Pancreas (tissue), 10 donors: Measurements from ENCODE around the gene NSD1. TPM values are rescaled to one million over a fixed set of nuclear protein-coding genes. Genes with fewer than 3 reads are reported as not detected.

Source experiments
- ATAC-seq, 4 donors: fragments of 200-7000 bp; cut with Tn5 transposase; one replicate each; pipeline versions ENCODE4 v1.8.0 to v1.9.1; 2020; ENCODE audit warnings: mild to moderate bottlenecking in 4 of 4, moderate library complexity in 4 of 4
- DNase-seq, 6 donors: peaks; one replicate each; pipeline ENCODE4 v3.0.0-alpha.2; 2020
- FAIRE-seq: peaks from 2 replicates; lab custom pipeline; 2012; peaks lifted over from hg19 to GRCh38; lab: Jason Lieb, UNC
- H3K27ac ChIP-seq, 4 donors: fragments of 200-600 bp; sonication (generic); 1 replicate in 3 of 4; 2 replicates in 1 of 4; pipeline versions ENCODE4 v1.5.0 to v1.8.0; 2020
- H3K27me3 ChIP-seq, 4 donors: fragments of 200-600 bp; one replicate each; pipeline ENCODE4 v1.8.0; 2021
- H3K36me3 ChIP-seq, 3 donors: fragments of 200-600 bp; sonication (generic) in 1 of 3; one replicate each; pipeline versions ENCODE4 v1.5.0 to v1.8.0; 2020 to 2021
- H3K4me1 ChIP-seq, 3 donors: fragments of 200-600 bp; one replicate each; pipeline ENCODE4 v1.8.0; 2021
- H3K4me3 ChIP-seq, 4 donors: fragments of 200-600 bp; sonication (generic) in 2 of 4; one replicate each; pipeline versions ENCODE4 v1.5.0 to v1.8.0; 2020 to 2021
- H3K9me3 ChIP-seq, 4 donors: fragments of 200-600 bp; one replicate each; pipeline ENCODE4 v1.8.0; 2021
- CTCF ChIP-seq, 4 donors: fragments of 200-600 bp; sonication (generic) in 3 of 4; IDR thresholded peaks; one replicate each; pipeline versions ENCODE4 v1.5.0 to v1.8.0; 2021; ENCODE audit warnings: antibody characterized with exemption in 4 of 4
- WGBS, 2 donors: extraction: QIAGEN DNeasy Blood & Tissue Kit; methylation state at CpG; one replicate each; pipeline ENCODE4 v1.1.7; 2013; 5-methylcytosine and 5-hydroxymethylcytosine counted together
- intact Hi-C, 3 donors: fragments of 100-400 bp; cut with DNase I; formaldehyde crosslinking; loops; one replicate each; pipeline versions ENCODE4 v1.11.1 to v1.14.2; 2022
- polyA plus RNA-seq, 2 donors: library from polyadenylated mRNA; stranded (reverse); fragments of 200-250 nt; gene quantifications; one replicate each; pipeline ENCODE4 v1.2.3, GENCODE V29; 2013
- total RNA-seq, 6 donors: library from RNA; stranded (reverse); fragmentation: NEBNext Ultra II Directional in 4 of 6; extraction: Animal tissue kit (Norgen Biotek cat#: 25700) in 4 of 6; gene quantifications; one replicate each; pipeline versions ENCODE4 v1.2.1 to v1.2.4, GENCODE V29; 2021 to 2023
- donor health status: healthy with polysubstance abuse.
- donor health status: DM: no; HTN: no; CAD: no; lungs with moderate emphysema.
- donor health status: DM: no; HTN: no; CAD: no.
- donor health status: control.
- donor health status: control.
- donor health status: Bipolar disorder and iron deficiency.
- donor health status: DM: yes; HTN: yes; CAD: no.
- donor health status: DM: no; HTN: no; CAD: no.
- donor health status: DM: no; HTN: no; CAD: no.
- donor health status: DM: yes; HTN: yes; CAD: no.

NSD1 gene
- total and polyA plus RNA-seq, 8 donors: 6.9 to 51.2 (median 33.5) TPM

GRCh38 chr5:177100714-177101121, 32.9 kb upstream of the NSD1 start:
- DNase-seq: no peak
- intact Hi-C loops: no loop called here
- no peak for TF ChIP-seq CTCF (IDR thresholded peaks at IDR 0.05)
- H3K9me3 ChIP-seq: no peaks in the 10 kb centered on the region
- no peak for FAIRE-seq
- H3K36me3 ChIP-seq: no peaks in the 10 kb centered on the region
- no peak overlapping the region for H3K27ac ChIP-seq
- WGBS, 2 donors: 48 to 64% methylated on average over 6 of the region's 6 CpGs
- H3K27me3 ChIP-seq: no peaks in the 10 kb centered on the region
- no peaks in the 10 kb centered on the region for H3K4me1 ChIP-seq
- no peak for ATAC-seq
- H3K4me3 ChIP-seq: no peak overlapping the region

- Histone ChIP-seq H3K4me1 (no peaks in the 10 kb centered on the region), H3K27ac (no peak overlapping the region), H3K9me3 (no peaks in the 10 kb centered on the region), H3K4me3 (no peak overlapping the region), H3K36me3 (no peaks in the 10 kb centered on the region), H3K27me3 (no peaks in the 10 kb centered on the region)
- intact Hi-C loops: no loop called here
- 39 to 54% methylated on average over 9 of the region's 9 CpGs for WGBS, 2 donors
- DNase-seq: no peak
- no peak for TF ChIP-seq CTCF (IDR thresholded peaks at IDR 0.05)
- FAIRE-seq: no peak
- no peak for ATAC-seq
These were observed 29.9 kb upstream of the NSD1 start for GRCh38 chr5:177103523-177104253.

- no peak for FAIRE-seq
- intact Hi-C loops: no loop called here
These were observed 27.7 kb upstream of the NSD1 start for GRCh38 chr5:177105691-177106476.

GRCh38 chr5:177107159-177107558, 26.4 kb upstream of the NSD1 start:
- Histone ChIP-seq H3K4me3 (no peak overlapping the region), H3K27me3 (no peaks in the 10 kb centered on the region), H3K9me3 (no peaks in the 10 kb centered on the region), H3K36me3 (no peaks in the 10 kb centered on the region), H3K4me1 (no peaks in the 10 kb centered on the region), H3K27ac (no peak overlapping the region)
- intact Hi-C loops: no loop called here
- FAIRE-seq (no peak), DNase-seq (no peak), ATAC-seq (no peak)
- no peak for TF ChIP-seq CTCF (IDR thresholded peaks at IDR 0.05)
- WGBS, 2 donors: 60 to 68% methylated on average over 4 of the region's 4 CpGs

More at GRCh38 chr5:177105691-177106476, 27.7 kb upstream of the NSD1 start:
- no peak for TF ChIP-seq CTCF (IDR thresholded peaks at IDR 0.05)
- no peaks in the 10 kb centered on the region for H3K27me3 ChIP-seq
- H3K27ac ChIP-seq: no peak overlapping the region
- no peak overlapping the region for H3K4me3 ChIP-seq
- H3K4me1 ChIP-seq: no peaks in the 10 kb centered on the region
- no peak for DNase-seq
- no peaks in the 10 kb centered on the region for H3K36me3 ChIP-seq
- H3K9me3 ChIP-seq: no peaks in the 10 kb centered on the region
- ATAC-seq: no peak
- 72 to 79% methylated on average over 24 of the region's 24 CpGs for WGBS, 2 donors
